SH-SY5Y (cell line): ENCODE measurements around the gene ZSCAN16.

Experiments
- GATA2 ChIP-seq: IDR thresholded peaks from 2 replicates; pipeline ENCODE4 v1.6.1; 2011; ENCODE audit warnings: mild to moderate bottlenecking, low read depth, low read length
- GATA3 ChIP-seq: IDR thresholded peaks from 2 replicates; pipeline ENCODE4 v1.6.1; 2011; ENCODE audit warnings: low read depth, mild to moderate bottlenecking, low read length, moderate library complexity

Gene ZSCAN16

GRCh38 chr6:28117386-28118050 lies 6.9 kb upstream of the ZSCAN16 start:
- no peak for TF ChIP-seq GATA3
- no peak for TF ChIP-seq GATA2

GRCh38 chr6:28118217-28118616 lies 6.2 kb upstream of the ZSCAN16 start:
- no peak for TF ChIP-seq GATA2
- no peak for TF ChIP-seq GATA3

- TF ChIP-seq GATA2 (no peak), GATA3 (no peak)
These were observed 2.5 kb upstream of the ZSCAN16 start for GRCh38 chr6:28121876-28122275.

- TF ChIP-seq GATA3 (no peak), GATA2 (no peak)
These were observed 553 bp downstream of the ZSCAN16 start for GRCh38 chr6:28124971-28125353.

- TF ChIP-seq GATA2 = no peak
- no peak for TF ChIP-seq GATA3
These were observed 992 bp downstream of the ZSCAN16 start for GRCh38 chr6:28125401-28125800.

- TF ChIP-seq GATA3 = no peak
- TF ChIP-seq GATA2 = no peak
These were observed 9.6 kb downstream of the ZSCAN16 start for GRCh38 chr6:28134015-28134414.

- TF ChIP-seq GATA2 = no peak
- TF ChIP-seq GATA3 = no peak
These were observed 10.3 kb downstream of the ZSCAN16 start for GRCh38 chr6:28134716-28135115.

- TF ChIP-seq GATA2 = no peak
- TF ChIP-seq GATA3 = no peak
These were observed 11.0 kb downstream of the ZSCAN16 start for GRCh38 chr6:28135393-28135792.

- TF ChIP-seq GATA2 (0 out of 2 replicates have a peak, but pooled peaks have one; percentile 23), GATA3 (no peak)
These were observed 12.4 kb downstream of the ZSCAN16 start for GRCh38 chr6:28136585-28137504.

- TF ChIP-seq GATA2 (no peak), GATA3 (no peak)
These were observed 13.1 kb downstream of the ZSCAN16 start for GRCh38 chr6:28137505-28137981.

- TF ChIP-seq GATA2 (no peak), GATA3 (no peak)
These were observed 15.6 kb downstream of the ZSCAN16 start for GRCh38 chr6:28139860-28140543.

GRCh38 chr6:28140616-28141015 lies 16.2 kb downstream of the ZSCAN16 start:
- TF ChIP-seq GATA3 = no peak
- no peak for TF ChIP-seq GATA2

- TF ChIP-seq GATA3 (no peak), GATA2 (peak; percentile 30; the same call in 1 of the 2 replicates)
These were observed 17.3 kb downstream of the ZSCAN16 start, which contains the start of gene ZKSCAN8 for GRCh38 chr6:28141500-28142329. Gene ZKSCAN8, plus strand, starts transcription at chr6:28141883. Its CDS starts 6,525 bp downstream, at chr6:28148408.
